A549 (cell line): Measurements from ENCODE around the gene ZNF532. TPM values are rescaled to one million over a fixed set of nuclear protein-coding genes. Genes with fewer than 3 reads are reported as not detected.

Experiments
- ATAC-seq, 2 experiments: fragments of 200-7000 bp in 1 of 2; fragments of >200 bp in 1 of 2; cut with Nextera tagmentation in 1 of 2; cut with Tn5 transposase in 1 of 2; 3 replicates each; pipeline versions ENCODE4 v1.8.0 to v1.9.1; 2018 to 2020; ENCODE audit warnings: mild to moderate bottlenecking in 1 of 2, moderate library complexity in 1 of 2
- CTCF ChIA-PET: fragments of 300-600 bp; sonication (Branson Sonifier 250); formaldehyde crosslinking; extraction: SDS; loops from one replicate; lab custom pipeline; 2021; ENCODE audit warnings: antibody characterized with exemption, inconsistent platforms; lab: Yijun Ruan, JAX
- POLR2A ChIA-PET: fragments of 350-600 bp; formaldehyde crosslinking; extraction: SDS; loops from one replicate; lab custom pipeline; 2021; ENCODE audit warnings: antibody characterized with exemption, inconsistent platforms; lab: Yijun Ruan, JAX
- DNase-seq, 2 experiments: peaks; one replicate each; pipeline versions ENCODE4 v3.0.0 to v3.0.0-alpha.2; 2011 to 2016; ENCODE audit warnings: low read depth in 1 of 2, low spot score in 1 of 2
- FAIRE-seq: peaks from 2 replicates; lab custom pipeline; 2011; peaks lifted over from hg19 to GRCh38; lab: Jason Lieb, UNC
- H3K27ac ChIP-seq, 2 experiments: fragments of >200 bp; sonication (Bioruptor Twin); formaldehyde crosslinking; 3 replicates each; pipeline ENCODE4 v1.5.1; 2016 to 2017
- H3K4me1 ChIP-seq: fragments of >200 bp; sonication (Bioruptor Twin); formaldehyde crosslinking; 3 replicates; pipeline ENCODE4 v1.6.1; 2016
- H3K4me2 ChIP-seq: fragments of >200 bp; sonication (Bioruptor Twin); formaldehyde crosslinking; 3 replicates; pipeline ENCODE4 v1.6.1; 2016
- H3K4me3 ChIP-seq: fragments of >200 bp; sonication (Bioruptor Twin); formaldehyde crosslinking; 3 replicates; pipeline ENCODE4 v1.5.1; 2016
- H3K9me3 ChIP-seq: fragments of >200 bp; sonication (Bioruptor Twin); formaldehyde crosslinking; 3 replicates; pipeline ENCODE4 v1.6.1; 2016
- BCL3 ChIP-seq: fragments of >200 bp; sonication (Bioruptor Twin); formaldehyde crosslinking; IDR thresholded peaks from 3 replicates; pipeline ENCODE4 v1.6.1; 2016
- CBX8 ChIP-seq: fragments of 200-600 bp; sonication (generic); IDR thresholded peaks from 2 replicates; pipeline ENCODE4 v1.6.1; 2016
- CTCF ChIP-seq: fragments of >200 bp; sonication (Bioruptor Twin); formaldehyde crosslinking; IDR thresholded peaks from 3 replicates; pipeline ENCODE4 v1.5.1; 2016
- E2F6 ChIP-seq: IDR thresholded peaks from 2 replicates; pipeline ENCODE4 v1.6.1; 2012; ENCODE audit warnings: low read depth, borderline replicate concordance
- EHF ChIP-seq: fragments of 250-450 bp; sonication (Bioruptor Pico); IDR thresholded peaks from 2 replicates; pipeline ENCODE4 v1.5.0; 2020; ENCODE audit warnings: mild to moderate bottlenecking
- FOSL2 ChIP-seq, 2 experiments: fragments of 450-650 bp in 1 of 2; fragments of >200 bp in 1 of 2; sonication (Bioruptor Twin) in 1 of 2; formaldehyde crosslinking; IDR thresholded peaks; 2 replicates each; pipeline versions ENCODE4 v1.5.0 to v1.6.1; 2016 to 2020; ENCODE audit warnings: mild to moderate bottlenecking in 1 of 2, moderate library complexity in 1 of 2
- HDAC2 ChIP-seq: fragments of 200-600 bp; sonication (generic); IDR thresholded peaks from 2 replicates; pipeline ENCODE4 v1.6.1; 2016
- HOXB5 ChIP-seq: fragments of 250-450 bp; sonication (Bioruptor Pico); IDR thresholded peaks from 2 replicates; pipeline ENCODE4 v1.5.0; 2020; ENCODE audit warnings: mild to moderate bottlenecking, moderate library complexity
- JUNB ChIP-seq: fragments of >200 bp; sonication (Bioruptor Twin); formaldehyde crosslinking; IDR thresholded peaks from 2 replicates; pipeline ENCODE4 v1.6.1; 2016
- NPAS2 ChIP-seq: fragments of 250-450 bp; sonication (Bioruptor Pico); IDR thresholded peaks from 2 replicates; pipeline ENCODE4 v1.8.0; 2022; ENCODE audit warnings: mild to moderate bottlenecking, moderate library complexity, borderline replicate concordance
- NR3C1 ChIP-seq: fragments of >200 bp; sonication (Bioruptor Twin); formaldehyde crosslinking; IDR thresholded peaks from 3 replicates; pipeline ENCODE4 v1.6.1; 2017
- POLR2AphosphoS2 ChIP-seq: conservative IDR thresholded peaks from 2 replicates; pipeline ENCODE4 v1.6.1; 2012; ENCODE audit warnings: low read length, improper control_type of control experiment, inconsistent platforms
- RAD21 ChIP-seq, 2 experiments: fragments of >200 bp in 1 of 2; sonication (Bioruptor Twin) in 1 of 2; formaldehyde crosslinking in 1 of 2; IDR thresholded peaks in 1 of 2; conservative IDR thresholded peaks in 1 of 2; 2 replicates in 1 of 2; 3 replicates in 1 of 2; pipeline ENCODE4 v1.6.1; 2012 to 2018; ENCODE audit warnings: inconsistent platforms in 1 of 2
- RCOR1 ChIP-seq: fragments of 150-350 bp; IDR thresholded peaks from 2 replicates; pipeline ENCODE4 v1.6.1; 2014; ENCODE audit warnings: antibody characterized with exemption, low read length, low read depth
- REST ChIP-seq: fragments of 200-600 bp; sonication (generic); IDR thresholded peaks from 2 replicates; pipeline ENCODE4 v1.6.1; 2016; ENCODE audit warnings: antibody characterized with exemption, mild to moderate bottlenecking, moderate library complexity
- RFX5 ChIP-seq: fragments of 450-650 bp; IDR thresholded peaks from 2 replicates; pipeline ENCODE4 v1.7.1; 2014; ENCODE audit warnings: antibody characterized with exemption, mild to moderate bottlenecking, moderate library complexity
- TFCP2L1 ChIP-seq: fragments of 250-450 bp; sonication (Bioruptor Pico); IDR thresholded peaks from 2 replicates; pipeline ENCODE4 v1.5.0; 2021; ENCODE audit warnings: mild to moderate bottlenecking
- ZNF302 ChIP-seq: fragments of 250-450 bp; sonication (Bioruptor Pico); IDR thresholded peaks from 2 replicates; pipeline ENCODE4 v1.9.0; 2021; ENCODE audit warnings: inconsistent platforms, mild to moderate bottlenecking, moderate library complexity
- ZSCAN20 ChIP-seq: fragments of 250-450 bp; sonication (Bioruptor Pico); IDR thresholded peaks from 2 replicates; pipeline ENCODE4 v1.8.0; 2022; ENCODE audit warnings: mild to moderate bottlenecking, moderate library complexity
- WGBS: methylation state at CpG from one replicate; pipeline ENCODE4 v1.1.6; 2017; ENCODE audit errors: missing lambda C conversion rate; 5-methylcytosine and 5-hydroxymethylcytosine counted together
- polyA plus RNA-seq, 4 experiments: library from polyadenylated mRNA; depleted of rRNA in 3 of 4; stranded (reverse); fragments of >200 nt; fragmentation: RNase III in 1 of 4; extraction: RNeasy Plus Mini Kit Qiagen cat#74134 plus additional on column Dnase treatment in 1 of 4; gene quantifications; 2 replicates in 3 of 4; 3 replicates in 1 of 4; pipeline ENCODE4 v1.2.3, GENCODE V29; 2011 to 2017
- small RNA-seq, 6 experiments: library from RNA; depleted of rRNA; stranded (forward); fragments of <200 nt; gene quantifications; one replicate each; pipeline ENCODE3, GENCODE V24; 2012

The ZNF532 gene
- polyA plus RNA-seq, 2 of the 4 experiments (the other 2 are of a cell fraction) = 26.8 to 64.6 TPM

- 0 out of 6 replicates have a peak overlapping the region, but pooled peaks of 1 of the 2 experiments have one; percentile 24 for H3K27ac ChIP-seq
- H3K4me3 ChIP-seq = no peak overlapping the region
- no peak overlapping the region for H3K4me2 ChIP-seq
- 86% methylated on average over 8 of the region's 8 CpGs for WGBS
- TF ChIP-seq CTCF (no peak), RCOR1 (no peak), ZSCAN20 (CRISPR knock-in tag) (no peak), HOXB5 (no peak), TFCP2L1 (CRISPR knock-in tag) (no peak), CBX8 (no peak), REST (no peak), ZNF302 (no peak), POLR2AphosphoS2 (no peak), NPAS2 (no peak), NR3C1 (no peak), RAD21 (conservative IDR thresholded peaks at IDR 0.05 in 1 of 2, IDR thresholded peaks at IDR 0.05 in 1 of 2) (no peak), E2F6 (no peak), HDAC2 (no peak), RFX5 (no peak), FOSL2 (IDR thresholded peaks at IDR 0.05) (no peak), FOSL2 (CRISPR knock-in tag; IDR thresholded peaks at IDR 0.05) (no peak), EHF (CRISPR knock-in tag) (no peak), JUNB (no peak), BCL3 (no peak)
- H3K4me1 ChIP-seq = peaks cover 7% of the 10 kb centered on the region; the same call in 1 of the 3 replicates
- DNase-seq (no peak), FAIRE-seq (no peak), ATAC-seq (no peak)
- no peaks in the 10 kb centered on the region for H3K9me3 ChIP-seq
- CTCF ChIA-PET = interaction anchor here (1.5 kb wide), 1 partner anchor 367 kb away, joined by 5 read pairs; no protein-coding TSS in a partner anchor
- POLR2A ChIA-PET = no interaction called here
Observed at GRCh38 chr18:59035591-59035990, 170.9 kb downstream of the ZNF532 start.

Small RNAs within 50 kb of the gene (small RNA-seq; reads per million reads assigned to genes)
- gene RF00096 (0 reads per million in 6 experiments), gene RNU2-69P (0 to 2.6 (median 0.86) reads per million in 6 experiments)

Other genes with a start within 250 kb of the ZNF532 start
- 19.2 and 22.0 TPM in 2 replicates for gene ALPK2, start 235.8 kb upstream of the ZNF532 start, polyA plus RNA-seq (2011; rRNA removed)
- 39.0 to 43.8 TPM (median 41.2 TPM) in 3 replicates for gene ALPK2, start 235.8 kb upstream of the ZNF532 start, polyA plus RNA-seq (2017; fragmentation: RNase III; extraction: RNeasy Plus Mini Kit Qiagen cat#74134 plus additional on column Dnase treatment)
- 30.0 and 30.7 TPM in 2 replicates for gene MALT1, start 193.4 kb upstream of the ZNF532 start, polyA plus RNA-seq (2011; rRNA removed)
- 28.0 to 34.0 TPM (median 33.3 TPM) in 3 replicates for gene MALT1, start 193.4 kb upstream of the ZNF532 start, polyA plus RNA-seq (2017; fragmentation: RNase III; extraction: RNeasy Plus Mini Kit Qiagen cat#74134 plus additional on column Dnase treatment)